GM18909 (cell line): ENCODE data around the gene GNAI3.
A peak's percentile ranks its signal among the peaks of the same experiment; 100 is the strongest.

ENCODE experiments used
- ATAC-seq: cut with Tn5 transposase; IDR thresholded peaks from one replicate; pipeline ENCODE4 v1.9.1; 2021; ENCODE audit warnings: mild to moderate bottlenecking; ENCODE audit not compliant: unreplicated experiment, poor library complexity

The GNAI3 gene

GRCh38 chr1:109543283-109543987 lies 5.0 kb upstream of the GNAI3 start:
- no peak for ATAC-seq

GRCh38 chr1:109543988-109544735 lies 4.3 kb upstream of the GNAI3 start:
- no peak for ATAC-seq

GRCh38 chr1:109546311-109547109 lies 1.9 kb upstream of the GNAI3 start:
- ATAC-seq = peak; percentile 48

- ATAC-seq = peak; percentile 11
Observed at GRCh38 chr1:109547463-109548320, 723 bp upstream of the GNAI3 start.

- ATAC-seq = no peak
Observed at GRCh38 chr1:109556563-109556962, 8.1 kb downstream of the GNAI3 start.

GRCh38 chr1:109557520-109557919 lies 9.1 kb downstream of the GNAI3 start:
- ATAC-seq = no peak

- ATAC-seq = no peak
Observed at GRCh38 chr1:109559995-109560394, 11.6 kb downstream of the GNAI3 start.

GRCh38 chr1:109564194-109564878 lies 15.9 kb downstream of the GNAI3 start:
- ATAC-seq = no peak

- no peak for ATAC-seq
Observed at GRCh38 chr1:109565241-109565640, 16.8 kb downstream of the GNAI3 start.

- ATAC-seq = no peak
Observed at GRCh38 chr1:109566982-109567381, 18.6 kb downstream of the GNAI3 start.

- ATAC-seq = no peak
Observed at GRCh38 chr1:109567877-109568672, 19.7 kb downstream of the GNAI3 start.

- ATAC-seq = no peak
Observed at GRCh38 chr1:109569323-109569722, 20.9 kb downstream of the GNAI3 start.

- ATAC-seq = no peak
Observed at GRCh38 chr1:109570414-109570813, 22.0 kb downstream of the GNAI3 start.

- ATAC-seq = no peak
Observed at GRCh38 chr1:109573785-109574184, 25.4 kb downstream of the GNAI3 start.

GRCh38 chr1:109578947-109579443 lies 30.6 kb downstream of the GNAI3 start:
- no peak for ATAC-seq

GRCh38 chr1:109579491-109579890 lies 31.1 kb downstream of the GNAI3 start:
- no peak for ATAC-seq

- no peak for ATAC-seq
Observed at GRCh38 chr1:109582021-109582420, 33.6 kb downstream of the GNAI3 start.

GRCh38 chr1:109584766-109585165 lies 36.4 kb downstream of the GNAI3 start:
- no peak for ATAC-seq

GRCh38 chr1:109586055-109586454 lies 37.6 kb downstream of the GNAI3 start:
- ATAC-seq = no peak
